GM04503 (cell line): Measurements from ENCODE around the gene LRRC8C.

ENCODE experiments used
- DNase-seq: peaks from one replicate; pipeline ENCODE4 v3.0.0-alpha.2; 2012; ENCODE audit warnings: low read depth

Gene LRRC8C

DNA sequence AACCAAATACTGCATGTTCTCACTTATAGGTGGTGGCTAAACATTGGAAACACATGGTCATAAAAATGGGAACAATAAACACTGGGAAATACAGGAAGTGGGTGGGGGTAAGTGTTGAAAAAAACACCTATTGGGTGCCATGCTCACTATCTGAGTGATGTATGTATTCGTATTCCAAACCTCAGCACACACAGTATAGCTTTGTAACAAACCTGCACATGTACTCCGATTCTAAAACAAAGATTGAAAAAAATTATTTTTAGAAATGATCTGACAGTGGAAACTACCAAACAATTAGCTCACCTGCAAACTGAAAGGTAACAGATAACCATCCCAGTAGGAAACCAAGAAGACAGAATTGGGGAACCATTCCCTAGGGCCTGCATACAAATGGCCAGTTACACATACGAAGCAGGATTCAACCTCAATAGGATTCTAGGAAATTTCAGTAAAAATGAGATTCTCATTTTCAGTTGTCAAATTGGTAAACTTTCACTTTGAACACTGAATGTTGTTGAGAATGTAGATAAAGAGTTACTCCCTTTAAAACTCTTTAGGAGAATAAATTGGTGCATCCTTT, 99.8 kb downstream of the LRRC8C start:
- no peak for DNase-seq

DNA sequence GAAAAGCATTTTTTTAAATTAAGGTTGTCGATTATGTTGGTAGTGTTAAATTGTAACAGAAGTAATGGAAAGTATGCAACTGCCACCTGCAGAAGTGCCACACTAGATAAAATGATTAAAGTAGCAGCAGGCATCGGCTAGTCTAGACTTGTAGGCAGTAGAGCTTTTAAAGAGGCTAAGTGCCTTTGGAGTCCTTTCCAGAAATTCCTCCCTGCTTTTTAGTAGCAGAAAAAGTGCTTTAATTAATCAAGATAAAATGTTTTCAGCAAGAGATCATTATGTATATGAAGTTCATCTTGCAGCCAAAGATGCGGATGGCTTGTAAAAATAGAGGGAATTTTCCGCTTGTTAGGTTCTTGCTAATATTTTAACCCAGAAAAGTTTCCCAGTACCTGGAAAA, 100.8 kb downstream of the LRRC8C start:
- no peak for DNase-seq

DNA sequence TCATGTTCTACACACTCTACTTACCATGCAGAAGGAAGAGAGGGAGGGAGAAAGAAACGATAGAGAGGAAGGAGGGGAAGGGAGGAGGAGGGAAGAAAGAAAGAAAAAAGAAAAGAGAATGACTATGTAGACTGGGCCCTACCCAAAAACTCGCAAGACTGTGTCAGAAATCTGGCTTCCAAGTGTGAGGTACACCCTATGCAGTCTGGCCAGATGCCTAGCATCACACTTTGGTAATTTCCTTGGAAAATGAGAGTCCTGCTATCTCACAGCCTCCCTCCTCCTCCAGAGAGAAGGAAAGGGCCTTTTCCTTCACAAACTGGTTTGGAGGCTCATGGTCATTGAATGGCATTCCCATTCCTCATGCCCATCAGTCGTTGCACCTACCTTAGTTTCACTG, 101.5 kb downstream of the LRRC8C start:
- DNase-seq, result no peak

DNA sequence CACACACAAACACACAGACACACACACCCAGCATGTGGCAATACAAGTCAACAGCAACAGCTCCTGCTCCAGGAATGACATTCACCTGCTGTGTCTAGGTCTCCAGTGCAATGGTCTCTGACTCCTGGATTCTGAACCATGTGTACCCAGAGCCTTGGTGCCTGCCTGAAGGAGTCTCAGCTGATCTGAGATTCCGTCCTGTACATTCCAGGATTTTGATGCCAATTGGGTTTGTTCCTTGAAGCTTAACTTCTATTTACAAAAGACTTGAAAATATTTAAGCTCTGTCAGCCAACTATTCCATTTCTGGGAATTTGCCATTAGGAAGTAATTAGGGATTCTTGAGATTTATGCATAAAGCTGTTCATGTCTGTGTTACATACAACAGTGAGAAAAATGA, 102.6 kb downstream of the LRRC8C start:
- DNase-seq, result no peak

DNA sequence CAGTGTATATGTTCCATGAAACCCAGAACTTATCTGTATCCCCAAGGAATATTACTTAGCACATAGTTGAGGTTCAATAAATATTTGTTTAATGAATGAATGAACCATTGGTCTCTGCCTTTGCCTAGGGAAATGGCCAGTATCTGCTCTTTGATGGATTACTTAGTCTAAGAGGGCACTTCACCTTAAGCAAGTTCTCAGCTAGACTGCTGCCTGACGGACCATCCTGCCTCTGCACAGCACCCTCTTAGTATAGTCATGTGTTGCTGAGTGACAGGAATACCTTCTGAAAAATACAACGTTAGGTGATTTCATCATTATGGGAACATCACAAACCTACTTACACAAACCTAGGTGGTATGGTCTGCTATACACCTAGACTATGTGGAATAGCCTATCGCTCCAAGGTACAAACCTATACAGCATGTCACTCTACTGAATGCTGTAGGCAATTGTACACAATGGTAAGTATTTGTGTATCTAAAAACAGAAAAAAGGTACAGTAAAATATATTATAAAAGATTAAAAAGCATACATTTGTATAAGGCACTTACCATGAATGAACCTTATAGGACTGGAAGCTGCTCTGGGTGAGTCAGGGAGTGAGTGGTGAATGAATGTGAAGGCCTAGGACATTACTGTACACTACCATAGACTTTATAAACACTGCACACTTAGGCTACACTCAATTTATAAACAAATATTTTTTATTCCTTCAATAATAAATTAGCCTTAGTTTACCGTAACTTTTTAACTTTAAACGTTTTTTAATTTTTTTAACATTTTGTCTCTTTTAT, 104.2 kb downstream of the LRRC8C start:
- DNase-seq, result no peak

DNA sequence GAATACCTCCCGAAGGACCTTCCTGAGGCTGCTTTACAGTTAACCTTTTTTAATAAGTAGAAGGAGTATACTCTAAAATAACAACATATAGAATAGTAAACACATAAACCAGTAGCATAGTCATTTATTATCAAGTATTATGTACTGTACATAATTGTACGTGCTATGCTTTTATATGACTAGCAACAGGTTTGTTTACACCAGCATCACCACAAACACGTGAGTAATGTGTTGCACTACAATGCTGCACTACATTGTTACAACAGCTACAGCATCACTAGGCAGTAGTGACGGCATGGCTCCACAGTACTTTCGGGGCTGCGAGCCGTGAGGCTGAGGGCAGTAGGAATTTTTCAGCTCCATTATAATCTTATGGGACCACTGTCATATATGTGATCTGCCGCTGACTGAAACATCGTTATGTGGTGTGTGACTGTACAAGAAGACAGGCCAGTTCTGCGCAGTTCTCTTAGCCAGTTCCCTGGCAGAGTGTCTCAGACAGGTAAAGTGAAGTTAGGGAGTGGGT, 105.1 kb downstream of the LRRC8C start:
- no peak for DNase-seq

DNA sequence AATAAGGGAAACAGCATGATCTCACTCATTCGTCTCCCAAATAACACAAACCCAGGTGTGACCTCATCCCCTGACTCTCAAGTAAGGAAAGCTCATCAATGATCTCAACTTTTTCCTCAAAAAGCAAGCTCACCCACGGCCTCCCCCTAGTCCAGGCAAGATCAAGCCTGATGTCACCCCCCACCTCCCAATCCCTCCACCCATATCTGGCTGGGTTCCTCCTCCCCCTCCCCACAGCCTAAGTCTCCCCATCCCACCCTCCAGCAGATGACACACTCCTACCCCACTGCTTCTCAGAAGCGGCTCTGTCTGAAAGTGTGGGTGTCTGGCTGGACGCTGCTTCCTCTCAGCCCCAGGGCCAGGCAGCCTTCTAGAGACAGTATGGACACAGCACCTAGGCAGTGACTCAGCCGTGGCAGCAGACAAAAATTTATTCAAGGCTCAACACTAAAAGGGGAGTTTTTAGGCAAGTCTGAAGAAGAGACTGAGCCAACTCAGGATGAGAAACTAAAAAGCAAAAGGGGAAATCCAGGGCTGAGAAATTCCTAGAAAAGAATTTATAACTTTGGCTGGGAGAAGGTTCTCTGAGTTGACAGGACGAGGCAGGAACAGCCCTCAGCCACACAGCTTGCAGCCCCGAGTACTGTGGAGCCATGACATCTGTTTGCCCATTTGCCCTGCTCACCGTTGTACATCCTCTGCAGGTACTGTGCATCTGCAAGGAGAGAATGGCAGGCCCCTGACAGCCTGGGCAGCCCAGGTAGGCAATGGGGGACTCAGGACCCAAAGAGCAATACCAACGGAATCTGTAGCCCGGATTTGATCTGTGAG, 106.3 kb downstream of the LRRC8C start:
- no peak for DNase-seq

DNA sequence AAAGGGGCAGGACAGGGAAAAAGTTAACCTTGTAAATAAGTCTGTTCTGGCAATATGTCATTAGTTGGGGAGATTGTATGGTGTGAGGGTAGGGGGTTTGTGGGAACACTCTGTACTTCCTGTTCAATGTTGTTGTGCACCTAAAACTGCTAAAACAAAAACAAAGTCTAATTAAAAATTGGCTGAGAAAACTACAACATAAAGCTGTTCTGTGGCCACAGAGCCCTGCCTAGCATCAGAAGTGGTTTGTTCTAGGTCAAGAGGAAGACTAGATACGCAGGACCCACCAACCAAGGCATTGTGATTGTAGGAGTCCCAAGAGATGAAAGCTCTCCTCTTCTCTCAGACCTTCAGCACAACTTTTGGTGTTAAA, 106.9 kb downstream of the LRRC8C start:
- DNase-seq, result no peak

DNA sequence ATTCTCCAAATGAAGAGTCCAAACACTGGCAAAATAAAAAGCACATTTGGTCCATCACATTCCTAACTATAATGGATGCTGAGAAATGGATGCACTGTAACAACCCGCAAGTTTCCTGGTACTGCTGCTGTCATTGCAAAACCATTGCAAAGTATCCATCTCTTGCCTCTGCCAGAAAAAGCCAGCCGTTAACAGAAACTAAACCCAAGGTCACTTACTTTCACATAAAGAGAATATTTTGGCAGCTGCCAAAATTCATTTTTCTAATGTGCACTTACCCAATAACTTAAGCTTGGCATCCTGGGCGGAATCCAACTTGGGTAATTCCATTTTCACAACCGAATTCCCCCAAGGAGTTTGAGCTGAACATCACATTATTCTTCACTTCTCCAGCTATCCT, 110.9 kb downstream of the LRRC8C start:
- DNase-seq, result no peak

DNA sequence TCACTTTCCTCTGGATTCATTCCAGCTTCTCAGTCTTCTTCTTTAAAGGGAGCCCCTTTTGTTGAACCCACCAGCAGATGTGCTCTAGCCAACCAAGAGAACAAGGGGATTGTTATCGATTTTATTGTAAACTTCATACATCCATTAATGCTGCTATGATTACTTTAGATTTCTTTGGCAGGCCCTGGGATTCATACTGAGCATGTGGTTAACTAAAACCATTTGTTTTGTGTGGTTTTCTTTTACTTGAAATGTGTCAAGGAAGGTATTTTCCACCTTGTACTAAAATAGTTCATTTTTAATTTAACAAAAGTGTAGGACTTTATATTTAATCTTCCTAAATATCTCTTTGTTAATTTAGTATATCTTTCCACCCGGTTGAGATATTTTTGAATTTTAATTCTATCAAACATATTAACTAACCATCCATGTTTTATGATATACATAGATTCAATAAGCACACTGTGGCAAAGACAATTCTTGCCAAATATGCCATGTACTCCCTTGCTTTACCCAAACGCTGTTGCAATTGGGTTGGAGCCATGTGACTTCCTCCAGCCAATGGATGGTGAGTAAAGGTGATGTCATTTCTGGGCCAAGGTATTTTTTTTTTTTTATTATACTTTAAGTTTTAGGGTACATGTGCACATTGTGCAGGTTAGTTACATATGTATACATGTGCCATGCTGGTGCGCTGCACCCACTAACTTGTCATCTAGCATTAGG, 113.7 kb downstream of the LRRC8C start:
- no peak for DNase-seq

DNA sequence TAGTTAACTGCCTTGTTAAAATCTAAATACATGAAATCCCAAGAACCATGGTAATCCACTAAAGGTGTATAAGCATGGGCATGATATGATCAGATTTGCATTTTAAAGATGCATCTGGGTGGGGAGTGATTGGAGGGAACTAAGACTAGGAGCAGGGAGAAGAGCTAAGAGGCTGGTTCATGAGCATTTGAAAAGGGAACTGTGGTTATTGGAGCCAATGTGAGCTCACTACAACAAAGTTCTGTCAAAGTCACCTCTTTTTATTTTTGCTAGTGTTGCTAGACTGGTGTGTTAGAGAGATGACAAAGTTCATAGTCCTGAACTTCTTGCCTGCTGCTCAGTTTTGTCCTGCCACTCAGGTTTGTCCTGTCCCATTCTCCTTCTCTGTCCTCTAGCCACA, 120.8 kb downstream of the LRRC8C start:
- no peak for DNase-seq

DNA sequence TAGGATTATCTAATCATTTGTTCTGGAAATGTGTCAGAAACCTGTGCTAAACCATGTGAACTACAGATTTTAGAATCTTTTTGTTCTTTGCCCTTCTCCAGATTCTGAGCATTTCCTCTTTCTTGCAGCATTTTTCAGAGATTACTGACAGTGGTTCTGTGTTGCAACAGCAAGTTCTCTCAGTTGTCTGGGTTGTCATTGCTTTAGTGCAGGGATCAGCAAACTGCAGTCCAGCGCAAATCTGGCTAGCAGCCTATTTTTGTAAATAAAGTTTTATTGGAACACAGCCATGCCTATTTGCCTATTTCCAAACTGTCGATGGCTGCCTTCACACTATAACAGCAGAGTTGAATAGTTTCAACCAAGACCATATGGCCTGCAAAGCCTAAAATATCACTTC, 121.6 kb downstream of the LRRC8C start:
- DNase-seq, result no peak

DNA sequence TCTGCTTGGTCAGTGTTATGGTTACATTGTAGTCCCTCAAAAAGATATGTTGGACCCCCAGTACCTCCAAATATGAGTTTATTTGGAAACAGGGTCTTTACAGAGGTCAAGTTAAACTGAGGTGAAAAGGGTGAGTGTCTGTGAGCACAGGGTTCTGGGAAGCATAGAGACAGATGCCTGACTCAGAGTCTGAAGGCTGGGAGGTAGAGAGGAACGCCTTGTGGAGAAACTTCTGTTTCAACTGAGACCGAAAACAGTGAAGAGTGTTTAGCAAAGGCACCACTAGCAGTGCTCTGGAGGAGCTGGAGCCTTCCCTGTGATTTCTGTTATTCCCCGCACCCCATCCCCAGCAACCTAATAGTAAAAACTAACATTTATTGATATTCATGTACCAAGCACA, 122.7 kb downstream of the LRRC8C start:
- no peak for DNase-seq

DNA sequence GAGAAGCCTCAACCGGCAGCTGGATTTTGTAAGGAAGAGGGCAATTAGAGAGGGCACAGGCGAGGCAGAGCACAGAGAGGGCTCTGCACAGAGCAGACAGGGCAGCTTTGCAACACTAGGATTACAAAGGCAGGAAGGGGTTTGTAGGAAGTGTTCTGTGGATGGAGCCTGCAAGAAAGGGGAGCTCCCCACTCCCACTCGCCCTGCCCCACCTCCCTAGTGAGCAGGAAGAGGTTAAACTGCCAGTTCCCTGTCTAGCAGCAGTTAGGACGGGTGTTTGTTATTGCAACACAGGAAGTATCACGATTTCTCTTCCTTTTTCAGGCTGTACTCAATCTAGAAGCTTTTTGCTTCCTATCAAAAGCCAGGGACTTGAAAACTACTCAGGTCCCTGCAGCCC, 124.6 kb downstream of the LRRC8C start:
- DNase-seq, result no peak

DNA sequence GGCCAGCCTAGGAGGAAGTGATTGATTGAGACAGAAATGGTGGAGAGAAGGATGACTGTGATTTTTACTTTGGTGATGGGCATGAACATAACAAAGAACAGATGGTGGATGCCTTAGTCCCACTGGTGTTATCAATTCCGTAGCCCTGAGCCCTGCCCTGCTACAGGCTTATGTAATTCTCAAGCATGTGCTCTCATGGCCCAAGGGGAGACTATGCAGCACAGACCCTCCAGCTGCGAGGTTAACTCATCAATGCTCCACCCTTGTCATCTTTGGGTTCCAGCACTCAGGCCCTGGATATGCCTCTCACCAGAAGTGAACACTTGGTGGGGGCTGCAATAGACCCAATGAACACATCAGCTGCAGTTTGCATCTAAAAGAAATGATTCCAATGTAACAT, 125.2 kb downstream of the LRRC8C start:
- no peak for DNase-seq

DNA sequence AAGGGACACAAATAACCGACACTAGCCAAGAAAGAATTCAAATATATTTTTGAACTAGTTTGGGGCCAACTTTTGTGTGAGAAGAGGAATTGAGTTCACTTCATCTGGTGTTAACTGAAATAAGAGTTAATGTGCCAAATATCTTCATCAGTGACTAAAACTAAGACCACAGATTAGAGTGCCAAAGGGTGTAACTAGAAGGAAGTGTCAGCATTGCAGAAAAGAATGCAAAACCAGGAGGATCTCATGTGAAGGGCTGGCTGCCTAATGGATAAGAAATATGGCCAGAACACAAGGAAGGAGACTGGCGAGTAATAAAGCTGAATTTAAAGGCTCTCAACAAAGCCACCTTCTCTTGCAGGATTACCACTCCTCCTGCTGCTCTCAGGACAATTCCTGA, 126.1 kb downstream of the LRRC8C start:
- DNase-seq, result no peak

DNA sequence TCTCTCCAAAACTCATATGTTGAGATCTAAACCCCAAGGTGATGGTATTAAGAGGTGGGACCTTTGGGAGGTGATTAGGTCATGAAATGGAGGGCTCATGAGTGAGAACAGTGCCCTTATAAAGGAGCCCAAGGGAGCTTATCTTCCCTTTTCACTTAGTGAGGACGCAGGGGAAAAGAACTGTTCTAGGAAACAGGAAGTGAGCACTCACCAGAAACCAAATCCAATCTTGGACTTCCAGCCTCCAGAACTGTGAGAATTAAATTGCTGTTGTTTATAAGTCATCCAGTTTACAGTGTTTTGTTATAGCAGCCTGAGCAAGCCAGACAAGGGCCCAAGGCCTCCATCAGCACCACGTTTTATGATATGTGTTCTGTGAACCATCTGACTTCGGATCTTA, 127.6 kb downstream of the LRRC8C start:
- DNase-seq, result no peak

DNA sequence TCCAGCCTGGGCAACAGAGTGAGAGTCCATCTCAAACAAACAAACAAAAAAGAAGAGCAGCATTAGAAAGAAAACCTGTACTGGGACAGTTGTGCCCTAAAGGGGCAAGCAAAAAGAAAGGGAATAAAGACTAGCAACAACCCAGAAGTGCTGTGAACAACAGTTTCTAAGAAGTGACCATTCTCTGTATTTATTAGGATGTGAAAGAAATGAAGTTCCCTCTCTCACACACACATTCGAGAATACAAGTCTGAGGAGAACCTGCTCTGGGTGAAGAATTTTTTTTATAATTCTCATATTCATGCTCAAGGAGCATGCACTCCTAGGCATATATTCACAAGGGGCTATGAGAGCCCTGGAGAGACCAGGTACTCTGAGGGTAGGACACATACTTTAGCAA, 128.4 kb downstream of the LRRC8C start:
- DNase-seq, result no peak

DNA sequence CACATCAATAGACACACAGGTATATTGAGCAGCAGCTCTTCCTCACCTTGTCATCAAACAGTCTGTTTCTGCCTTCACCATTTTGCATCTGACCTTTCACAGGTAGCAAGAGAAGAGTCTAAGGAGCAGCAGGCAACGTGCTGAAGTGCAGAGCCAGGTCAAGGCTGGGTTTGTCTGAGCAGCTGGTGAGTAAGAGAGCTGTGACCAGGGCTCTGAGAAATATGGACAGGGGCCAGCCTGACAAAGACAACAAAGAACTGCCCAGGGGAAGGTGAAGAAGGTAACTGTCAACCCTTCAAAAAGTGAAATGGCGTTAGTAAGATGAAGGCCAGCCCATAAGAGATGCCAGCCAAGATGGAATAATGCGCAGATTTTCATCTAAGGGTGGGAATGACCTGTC, 129.0 kb downstream of the LRRC8C start:
- no peak for DNase-seq

DNA sequence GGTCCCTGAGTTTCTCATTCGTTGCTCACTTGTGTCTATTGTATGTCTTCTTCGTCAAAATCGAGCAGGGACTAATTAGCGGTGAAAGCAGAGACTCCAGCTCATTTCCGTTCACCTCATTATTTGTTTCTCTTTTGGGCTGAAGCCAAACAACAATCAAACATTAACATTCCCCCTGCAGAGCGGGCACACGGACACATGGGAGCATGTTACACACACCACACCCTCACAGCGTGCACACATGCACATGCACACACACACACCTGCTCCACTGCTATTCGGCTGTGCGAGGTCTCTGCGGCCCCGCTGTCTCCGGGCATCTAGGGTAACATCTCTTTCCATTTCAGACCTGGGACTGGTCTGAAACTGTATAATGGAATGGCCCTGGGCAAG, 129.5 kb downstream of the LRRC8C start:
- no peak for DNase-seq

DNA sequence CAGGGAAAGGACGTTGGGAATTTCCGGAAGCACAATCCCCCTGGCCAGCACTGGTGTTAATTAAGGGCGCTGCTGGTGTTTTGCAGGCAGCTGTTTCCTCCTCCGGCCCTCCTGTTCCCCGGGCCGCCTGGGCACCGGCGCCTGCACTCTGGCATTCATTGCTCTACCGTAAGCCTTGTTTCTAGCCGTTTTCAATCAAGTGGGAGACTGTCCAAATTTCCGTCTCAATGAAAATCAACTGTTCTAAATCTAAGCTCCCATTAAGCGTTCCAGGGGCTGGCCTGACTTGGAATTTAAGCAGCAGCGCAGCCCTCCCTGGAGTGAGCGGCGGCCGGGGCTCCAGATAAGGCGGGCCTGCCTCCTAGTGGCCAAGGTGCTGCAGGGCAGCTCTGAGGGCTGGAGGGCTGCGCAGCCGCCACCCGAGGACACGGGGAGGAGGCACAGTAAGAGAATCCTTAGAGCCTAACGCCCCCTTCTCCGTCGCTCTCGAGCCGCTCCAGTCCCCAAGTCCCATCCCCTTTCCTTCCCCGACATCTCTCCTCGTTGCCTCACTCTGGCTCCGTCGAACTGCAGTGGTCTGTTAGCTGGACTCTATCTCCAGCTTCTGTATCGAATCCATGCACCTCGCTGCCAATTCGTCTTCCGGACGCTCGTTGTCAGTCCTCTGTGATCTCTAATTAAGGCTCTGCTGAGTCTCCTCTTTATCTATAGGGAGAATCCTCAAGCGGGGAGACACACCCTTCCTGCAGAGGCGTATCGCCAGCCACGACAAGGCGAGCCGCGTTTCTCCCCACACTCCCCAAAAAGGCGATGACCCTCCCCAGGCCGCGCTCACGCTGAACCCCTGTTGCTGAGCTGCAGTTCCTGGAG, 130.1 kb downstream of the LRRC8C start:
- DNase-seq, result no peak

DNA sequence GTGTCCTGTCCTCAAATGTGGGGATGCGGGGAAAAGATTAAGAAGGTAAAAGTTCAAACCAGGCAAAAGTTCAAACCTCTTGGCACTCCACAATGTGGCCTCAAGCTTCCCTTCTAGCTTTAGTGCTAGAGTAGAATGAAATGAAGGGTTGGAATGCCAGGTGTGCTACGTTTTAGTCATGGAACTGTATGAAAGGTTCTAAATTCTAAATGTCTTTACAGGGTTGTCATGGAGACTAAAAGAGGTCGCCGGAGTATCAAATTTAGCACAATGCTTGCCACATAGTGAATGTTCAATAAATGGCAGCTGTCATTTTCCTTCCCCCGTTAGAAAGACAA, 130.7 kb downstream of the LRRC8C start:
- no peak for DNase-seq
